Vagina (tissue), 2 donors: Measurements from ENCODE around the gene NEDD8.

Source experiments
- CTCF ChIP-seq, 3 experiments: fragments of 450-650 bp in 2 of 3; fragments of 200-600 bp in 1 of 3; sonication (generic) in 1 of 3; IDR thresholded peaks; one replicate each; pipeline ENCODE4 v1.5.1; 2017 to 2019; ENCODE audit warnings: antibody characterized with exemption in 3 of 3, mild to moderate bottlenecking in 2 of 3, moderate library complexity in 2 of 3
- POLR2A ChIP-seq, 2 donors: fragments of 450-650 bp; IDR thresholded peaks; one replicate each; pipeline ENCODE4 v1.6.1; 2017; ENCODE audit warnings: antibody characterized with exemption in 2 of 2, mild to moderate bottlenecking in 2 of 2, moderate library complexity in 2 of 2
- POLR2AphosphoS5 ChIP-seq, 2 donors: sonication (generic); formaldehyde crosslinking; IDR thresholded peaks; one replicate each; pipeline ENCODE4 v1.9.0; 2017; ENCODE audit warnings: antibody characterized with exemption in 2 of 2, mild to moderate bottlenecking in 2 of 2, low read depth in 1 of 2; ENCODE audit not compliant: insufficient read depth in 1 of 2

DNA sequence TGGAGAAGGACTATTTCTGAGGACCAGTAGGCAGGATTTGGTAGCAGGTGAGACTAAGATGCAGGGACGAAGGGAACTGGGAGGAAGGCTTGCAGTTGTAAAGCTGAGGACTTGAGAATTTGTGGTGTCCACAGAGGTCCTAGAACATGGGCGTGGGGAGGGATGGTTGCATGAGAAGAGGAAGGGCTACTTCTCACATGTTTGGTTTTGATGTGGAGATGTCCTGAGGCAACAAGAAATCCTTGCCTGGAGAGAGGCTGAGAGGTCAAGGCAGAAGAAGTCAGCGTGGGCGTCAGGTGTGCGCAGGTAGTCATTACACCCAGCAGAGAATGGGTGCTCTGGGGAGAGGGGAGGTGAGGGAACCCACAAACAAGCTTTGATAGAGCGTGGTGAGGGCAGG is 44.9 kb upstream of the NEDD8 start:
- TF ChIP-seq POLR2AphosphoS5 (IDR thresholded peaks at IDR 0.05; ENCODE audit: insufficient read depth in 1 of 2, low read depth in 1 of 2) = no peak
- no peak for TF ChIP-seq CTCF (IDR thresholded peaks at IDR 0.05)
- no peak for TF ChIP-seq POLR2A (IDR thresholded peaks at IDR 0.05)
